G401 (cell line): ENCODE measurements around the gene TTC5. TPM values are rescaled to one million over a fixed set of nuclear protein-coding genes. Genes with fewer than 3 reads are reported as not detected.
A peak's percentile ranks its signal among the peaks of the same experiment; 100 is the strongest.
"Not testable (repeated sequence)": the region's sequence is repeated elsewhere in the genome, so short reads cannot be mapped to it uniquely, and the experiment has no call there.

ENCODE experiments used
- DNase-seq: peaks from one replicate; pipeline ENCODE4 v3.0.0-alpha.2; 2015; ENCODE audit warnings: low spot score
- in situ Hi-C: cut with HindIII; loops from 2 replicates; pipeline ENCODE4 v1.10.0; 2016; ENCODE audit warnings: low sequenced_read_pairs, mixed read lengths
- total RNA-seq: library from RNA; depleted of rRNA; stranded (reverse); fragments of >200 nt; shearing (Covaris generic); gene quantifications from 2 replicates; pipeline ENCODE4 v1.2.3, GENCODE V29; 2014; rRNA removed

TTC5 gene
- total RNA-seq, 1 experiment from 2014 or later: 17.0 TPM

GRCh38 chr14:20317720-20318119 is 12.0 kb upstream of the TTC5 start:
- in situ Hi-C loops: no loop called here
- DNase-seq: no peak

- in situ Hi-C loops: no loop called here
These were observed 8.3 kb upstream of the TTC5 start for GRCh38 chr14:20314026-20314425.

GRCh38 chr14:20306079-20306423 is 300 bp upstream of the TTC5 start:
- in situ Hi-C loops: no loop called here
- no peak for DNase-seq

More at GRCh38 chr14:20314026-20314425, 8.3 kb upstream of the TTC5 start:
- no peak for DNase-seq

- DNase-seq: no peak
- in situ Hi-C loops: no loop called here
These were observed 3.6 kb downstream of the TTC5 start for GRCh38 chr14:20302042-20302755.

GRCh38 chr14:20295067-20295466 is 10.7 kb downstream of the TTC5 start:
- no peak for DNase-seq
- in situ Hi-C loops: no loop called here

- no peak for DNase-seq
- in situ Hi-C loops: no loop called here
These were observed 11.1 kb downstream of the TTC5 start for GRCh38 chr14:20294636-20295035.

GRCh38 chr14:20281998-20282397 is 23.8 kb downstream of the TTC5 start:
- in situ Hi-C loops, DNase-seq: not testable (repeated sequence)

- DNase-seq, in situ Hi-C loops: not testable (repeated sequence)
These were observed 25.5 kb downstream of the TTC5 start for GRCh38 chr14:20280265-20280664.

GRCh38 chr14:20278414-20278813 is 27.3 kb downstream of the TTC5 start:
- DNase-seq: peak; percentile 1
- in situ Hi-C loops: no loop called here

- no peak for DNase-seq
- in situ Hi-C loops: no loop called here
These were observed 28.3 kb downstream of the TTC5 start for GRCh38 chr14:20277409-20277808.

GRCh38 chr14:20274062-20274461 is 31.7 kb downstream of the TTC5 start:
- in situ Hi-C loops: no loop called here

GRCh38 chr14:20264361-20264760 is 41.4 kb downstream of the TTC5 start:
- DNase-seq, in situ Hi-C loops: not testable (repeated sequence)

More at GRCh38 chr14:20274062-20274461, 31.7 kb downstream of the TTC5 start:
- no peak for DNase-seq

- in situ Hi-C loops: no loop called here
- no peak for DNase-seq
These were observed 43.1 kb downstream of the TTC5 start for GRCh38 chr14:20262642-20263128.

GRCh38 chr14:20247646-20248246 is 58.0 kb downstream of the TTC5 start:
- in situ Hi-C loops: no loop called here
- DNase-seq: peak; percentile 9

Other genes with a start within 250 kb of the TTC5 start
- gene OR4L1, start 245.9 kb downstream of the TTC5 start, total RNA-seq: not detected in 2 replicates
- not detected in 2 replicates for gene OR4K17, start 195.2 kb downstream of the TTC5 start, total RNA-seq
- not detected in 2 replicates for gene OR4N5, start 167.1 kb downstream of the TTC5 start, total RNA-seq
- not detected in 2 replicates for gene OR11G2, start 115.1 kb downstream of the TTC5 start, total RNA-seq
- gene OR11H6, start 82.2 kb downstream of the TTC5 start, total RNA-seq: not detected in 2 replicates
- not detected in 2 replicates for gene OR11H7, start 77.0 kb downstream of the TTC5 start, total RNA-seq
- not detected in 2 replicates for gene OR11H4, start 66.7 kb downstream of the TTC5 start, total RNA-seq
- gene CCNB1IP1, start 27.3 kb upstream of the TTC5 start, total RNA-seq: 122 and 178 TPM in 2 replicates
- 12.9 and 17.7 TPM in 2 replicates for gene PARP2, start 37.7 kb upstream of the TTC5 start, total RNA-seq
- 3.8 and 9.3 TPM in 2 replicates for gene TEP1, start 107.5 kb upstream of the TTC5 start, total RNA-seq
- not detected in 2 replicates for gene KLHL33, start 130.2 kb upstream of the TTC5 start, total RNA-seq
- 46.3 and 60.7 TPM in 2 replicates for gene OSGEP, start 148.9 kb upstream of the TTC5 start, total RNA-seq
- 234 and 289 TPM in 2 replicates for gene APEX1, start 149.3 kb upstream of the TTC5 start, total RNA-seq
- 37.8 and 40.4 TPM in 2 replicates for gene PIP4P1, start 155.5 kb upstream of the TTC5 start, total RNA-seq
- gene PNP, start 163.5 kb upstream of the TTC5 start, total RNA-seq: 131 and 135 TPM in 2 replicates
- not detected in 2 replicates for gene RNASE10, start 199.6 kb upstream of the TTC5 start, total RNA-seq